Right atrium auricular region (tissue), 2 donors: ENCODE results near the gene TCFL5. TPM values are rescaled to one million over a fixed set of nuclear protein-coding genes. Genes with fewer than 3 reads are reported as not detected.

Source experiments
- DNase-seq: peaks from one replicate; pipeline ENCODE4 v3.0.0-alpha.2; 2019; ENCODE audit warnings: low spot score
- H3K27ac ChIP-seq, 2 donors: fragments of 200-600 bp; sonication (generic); 1 replicate in 1 of 2; 2 replicates in 1 of 2; pipeline ENCODE4 v1.5.1; 2016 to 2019
- H3K27me3 ChIP-seq, 2 donors: fragments of 200-600 bp; sonication (generic); one replicate each; pipeline versions ENCODE4 v1.5.1 to v1.6.0; 2017 to 2019
- H3K36me3 ChIP-seq: fragments of 200-600 bp; sonication (generic); one replicate; pipeline ENCODE4 v1.5.1; 2016
- H3K4me1 ChIP-seq, 2 donors: fragments of 200-600 bp; sonication (generic); one replicate each; pipeline versions ENCODE4 v1.5.1 to v1.6.0; 2017 to 2019
- H3K4me3 ChIP-seq, 2 donors: fragments of 200-600 bp; sonication (generic); 1 replicate in 1 of 2; 2 replicates in 1 of 2; pipeline ENCODE4 v1.5.1; 2017 to 2019; ENCODE audit warnings: mild to moderate bottlenecking in 1 of 2, moderate library complexity in 1 of 2
- H3K9me3 ChIP-seq, 2 donors: fragments of 200-600 bp; sonication (generic); one replicate each; pipeline ENCODE4 v1.5.1; 2019
- CTCF ChIP-seq, 2 donors: fragments of 200-600 bp; sonication (generic); IDR thresholded peaks; one replicate each; pipeline ENCODE4 v1.5.1; 2019; ENCODE audit warnings: antibody characterized with exemption in 2 of 2
- total RNA-seq, 2 donors: library from RNA; depleted of rRNA; stranded (reverse); fragments of >200 nt; gene quantifications; one replicate each; pipeline ENCODE4 v1.1.0, GENCODE V29; 2016

TCFL5 gene
- total RNA-seq, 2 donors from 2014 or later: 4.8 to 6.4 TPM

DNA sequence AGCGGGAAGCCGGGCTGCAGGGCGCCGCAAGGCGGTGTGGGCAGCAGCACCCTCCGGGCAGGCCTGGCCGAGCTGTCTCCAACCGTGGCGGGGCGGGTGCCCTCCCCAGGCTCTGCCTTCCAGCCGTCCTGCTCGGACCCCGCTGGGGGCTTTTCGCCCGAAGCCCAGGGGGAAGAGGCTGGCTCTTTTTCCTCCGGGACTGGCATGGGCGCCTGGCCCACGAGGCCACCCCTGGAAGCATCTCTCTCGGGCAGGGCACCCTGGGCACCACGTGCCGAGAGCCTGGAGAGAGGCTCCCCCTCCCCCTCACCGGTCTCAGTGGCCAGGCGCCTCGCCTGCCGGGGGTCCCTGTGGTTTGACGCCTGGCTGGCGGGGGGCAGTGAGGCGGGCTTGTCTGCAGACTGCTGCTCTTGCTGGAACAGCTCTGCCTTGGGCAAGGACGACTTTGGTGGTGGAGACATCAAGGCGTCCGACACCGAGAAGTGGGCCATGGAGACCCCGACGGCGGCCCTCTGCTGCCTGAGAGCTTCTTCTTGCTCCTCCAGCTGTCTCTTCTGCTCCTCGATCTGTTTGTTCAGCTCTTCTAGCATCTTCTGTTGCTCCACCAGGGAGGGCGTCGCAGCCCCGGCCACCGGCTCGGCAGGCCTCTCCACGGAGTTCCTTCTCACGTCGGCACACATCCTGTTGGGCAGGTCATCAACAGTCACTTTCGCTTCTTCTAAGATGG, 19.5 kb upstream of the TCFL5 start:
- H3K4me1 ChIP-seq: peaks cover 0 to 16% of the 10 kb centered on the region in 2 donors
- DNase-seq: no peak
- no peak overlapping the region for H3K27ac ChIP-seq
- peaks cover 23% of the 10 kb centered on the region for H3K36me3 ChIP-seq
- H3K27me3 ChIP-seq: no peaks in the 10 kb centered on the region
- H3K9me3 ChIP-seq: no peaks in the 10 kb centered on the region
- no peak for TF ChIP-seq CTCF (IDR thresholded peaks at IDR 0.05)
- H3K4me3 ChIP-seq: no peak overlapping the region

- Histone ChIP-seq H3K4me1 (peaks cover 0 to 23% of the 10 kb centered on the region in 2 donors), H3K9me3 (no peaks in the 10 kb centered on the region), H3K27ac (no peak overlapping the region), H3K27me3 (no peaks in the 10 kb centered on the region), H3K4me3 (no peak overlapping the region), H3K36me3 (peaks cover 23% of the 10 kb centered on the region)
- no peak for DNase-seq
- TF ChIP-seq CTCF (IDR thresholded peaks at IDR 0.05): no peak
These were observed 18.7 kb upstream of the TCFL5 start for GRCh38 chr20:62880147-62880934.

GRCh38 chr20:62879275-62880146, 17.9 kb upstream of the TCFL5 start:
- TF ChIP-seq CTCF (IDR thresholded peaks at IDR 0.05): no peak
- Histone ChIP-seq H3K27me3 (no peaks in the 10 kb centered on the region), H3K9me3 (no peaks in the 10 kb centered on the region), H3K4me1 (peaks cover 0 to 23% of the 10 kb centered on the region in 2 donors), H3K36me3 (peaks cover 23% of the 10 kb centered on the region), H3K27ac (no peak overlapping the region), H3K4me3 (no peak overlapping the region)
- DNase-seq: no peak

- DNase-seq: no peak
- TF ChIP-seq CTCF (IDR thresholded peaks at IDR 0.05): no peak
- Histone ChIP-seq H3K4me1 (peaks cover 0 to 23% of the 10 kb centered on the region in 2 donors), H3K27me3 (no peaks in the 10 kb centered on the region), H3K4me3 (no peak overlapping the region), H3K36me3 (peaks cover 23% of the 10 kb centered on the region), H3K9me3 (no peaks in the 10 kb centered on the region), H3K27ac (no peak overlapping the region)
These were observed 16.8 kb upstream of the TCFL5 start for GRCh38 chr20:62878244-62879038.
